Measurements from ENCODE around the gene SYT6. TPM values are rescaled to one million over a fixed set of nuclear protein-coding genes. Genes with fewer than 3 reads are reported as not detected.
"Not testable (repeated sequence)": the region's sequence is repeated elsewhere in the genome, so short reads cannot be mapped to it uniquely, and the experiment has no call there.

SYT6 gene
- total RNA-seq, 4 donors from 2014 or later: 0.29 to 0.55 TPM; not detected in 2

- H3K9me3 ChIP-seq: peaks cover 0 to 4% of the 10 kb centered on the region in 2 donors
- no peak overlapping the region for H3K27ac ChIP-seq
- no peaks in the 10 kb centered on the region for H3K36me3 ChIP-seq
- TF ChIP-seq CTCF (IDR thresholded peaks at IDR 0.05) (no peak), POLR2A (IDR thresholded peaks at IDR 0.05) (no peak)
- intact Hi-C loops (cut with DNase I; ENCODE audit: low total_unique reads): no loop called here
- no peak overlapping the region for H3K4me3 ChIP-seq
- H3K4me1 ChIP-seq: no peaks in the 10 kb centered on the region
- DNase-seq: no peak
- H3K27me3 ChIP-seq: no peaks in the 10 kb centered on the region
Measured at GRCh38 chr1:114075105-114075504, 78.6 kb downstream of the SYT6 start.

GRCh38 chr1:114072246-114072645, 81.4 kb downstream of the SYT6 start:
- DNase-seq: no peak
- H3K27ac ChIP-seq: no peak overlapping the region
- no peak overlapping the region for H3K4me3 ChIP-seq
- TF ChIP-seq CTCF (IDR thresholded peaks at IDR 0.05): no peak
- TF ChIP-seq POLR2A (IDR thresholded peaks at IDR 0.05): no peak
- no peaks in the 10 kb centered on the region for H3K36me3 ChIP-seq
- peaks cover 0 to 4% of the 10 kb centered on the region in 2 donors for H3K9me3 ChIP-seq
- intact Hi-C loops (cut with DNase I; ENCODE audit: low total_unique reads): no loop called here
- H3K4me1 ChIP-seq: no peaks in the 10 kb centered on the region
- H3K27me3 ChIP-seq: no peaks in the 10 kb centered on the region

GRCh38 chr1:114069762-114070161, 83.9 kb downstream of the SYT6 start:
- H3K27me3 ChIP-seq; H3K27ac ChIP-seq; H3K4me1 ChIP-seq; H3K4me3 ChIP-seq; DNase-seq; H3K36me3 ChIP-seq; H3K9me3 ChIP-seq; intact Hi-C loops (cut with DNase I; ENCODE audit: low total_unique reads): not testable (repeated sequence)

GRCh38 chr1:114068684-114069083, 85.0 kb downstream of the SYT6 start:
- H3K27ac ChIP-seq; H3K27me3 ChIP-seq; H3K36me3 ChIP-seq; H3K9me3 ChIP-seq; DNase-seq; H3K4me3 ChIP-seq; H3K4me1 ChIP-seq; intact Hi-C loops (cut with DNase I; ENCODE audit: low total_unique reads): not testable (repeated sequence)

GRCh38 chr1:114065671-114066070, 88.0 kb downstream of the SYT6 start:
- H3K27ac ChIP-seq; H3K4me3 ChIP-seq; H3K9me3 ChIP-seq; H3K4me1 ChIP-seq; DNase-seq; H3K27me3 ChIP-seq; intact Hi-C loops (cut with DNase I; ENCODE audit: low total_unique reads); H3K36me3 ChIP-seq: not testable (repeated sequence)

GRCh38 chr1:114063544-114063943, 90.1 kb downstream of the SYT6 start:
- TF ChIP-seq CTCF (IDR thresholded peaks at IDR 0.05) (no peak), POLR2A (IDR thresholded peaks at IDR 0.05) (no peak)
- intact Hi-C loops (cut with DNase I; ENCODE audit: low total_unique reads): no loop called here
- no peak overlapping the region for H3K4me3 ChIP-seq
- H3K36me3 ChIP-seq: no peaks in the 10 kb centered on the region
- H3K4me1 ChIP-seq: no peaks in the 10 kb centered on the region
- no peak for DNase-seq
- no peaks in the 10 kb centered on the region for H3K27me3 ChIP-seq
- H3K27ac ChIP-seq: no peak overlapping the region
- no peaks in the 10 kb centered on the region for H3K9me3 ChIP-seq

GRCh38 chr1:114062477-114063099, 91.1 kb downstream of the SYT6 start:
- Histone ChIP-seq H3K27me3 (no peaks in the 10 kb centered on the region), H3K4me3 (no peak overlapping the region), H3K27ac (no peak overlapping the region), H3K36me3 (no peaks in the 10 kb centered on the region), H3K4me1 (no peaks in the 10 kb centered on the region), H3K9me3 (no peaks in the 10 kb centered on the region)
- intact Hi-C loops (cut with DNase I; ENCODE audit: low total_unique reads): no loop called here
- no peak for TF ChIP-seq CTCF (IDR thresholded peaks at IDR 0.05)
- no peak for TF ChIP-seq POLR2A (IDR thresholded peaks at IDR 0.05)
- no peak for DNase-seq

Measured in uterus (tissue), 4 donors.